MM.1S (cell line): ENCODE results near the gene ZNF205.

Source experiments
- CTCF ChIP-seq: fragments of 300-600 bp; sonication (generic); IDR thresholded peaks from 2 replicates; pipeline ENCODE4 v1.5.1; 2016; ENCODE audit warnings: antibody characterized with exemption, low read length, mixed read lengths
- EZH2phosphoT487 ChIP-seq: fragments of 300-600 bp; sonication (generic); IDR thresholded peaks from 2 replicates; pipeline ENCODE4 v1.6.1; 2018; ENCODE audit warnings: antibody characterized with exemption, low read length

DNA sequence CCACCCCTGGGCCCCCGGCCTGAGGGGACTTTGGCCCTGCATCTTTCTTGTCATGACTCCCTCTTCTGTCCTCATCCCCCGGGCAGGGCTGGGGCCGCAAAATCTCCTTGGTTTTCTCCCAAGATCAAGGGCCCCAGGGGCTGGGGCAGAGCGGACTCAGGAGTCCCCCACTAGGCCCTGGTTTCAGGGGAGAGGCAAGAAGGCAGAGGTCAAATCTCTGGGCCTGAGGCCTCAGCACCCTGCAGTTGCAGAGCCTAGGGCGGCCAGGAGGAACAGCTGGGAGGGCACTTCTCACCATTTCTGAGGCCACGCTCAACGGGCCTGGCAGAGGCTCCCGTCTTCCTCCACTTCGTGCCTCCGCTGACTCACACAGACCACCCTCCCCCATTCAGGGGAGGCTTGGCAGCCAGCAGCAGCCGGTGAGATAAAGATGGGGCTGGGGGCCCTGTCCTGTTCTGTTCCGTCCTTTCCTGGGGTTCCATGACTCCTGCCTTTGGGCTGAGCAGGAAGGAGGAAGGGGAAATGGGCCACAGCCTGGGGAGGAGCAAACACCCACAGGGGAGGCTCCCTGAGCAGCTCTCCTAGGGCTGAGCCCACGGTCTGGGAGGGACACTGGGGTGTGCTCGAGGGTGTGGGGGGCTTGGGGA lies 25.7 kb upstream of the ZNF205 start:
- TF ChIP-seq CTCF, result no peak
- no peak for TF ChIP-seq EZH2phosphoT487
